Prostate gland (tissue), 2 donors: ENCODE data around the gene DHRS7B.

ENCODE experiments used
- POLR2A ChIP-seq: fragments of 450-650 bp; IDR thresholded peaks from one replicate; pipeline ENCODE4 v1.6.1; 2016; ENCODE audit warnings: antibody characterized with exemption, mild to moderate bottlenecking
- TF ChIP-seq, protein P1 (sequence below), 4 experiments: fragments of 200-600 bp in 2 of 4; fragments of 450-650 bp in 2 of 4; sonication (generic) in 2 of 4; IDR thresholded peaks; 1 replicate in 3 of 4; 2 replicates in 1 of 4; pipeline ENCODE4 v1.5.1; 2016 to 2019; ENCODE audit warnings: antibody characterized with exemption in 4 of 4, mild to moderate bottlenecking in 2 of 4, moderate library complexity in 2 of 4

- TF ChIP-seq, protein P1, sequence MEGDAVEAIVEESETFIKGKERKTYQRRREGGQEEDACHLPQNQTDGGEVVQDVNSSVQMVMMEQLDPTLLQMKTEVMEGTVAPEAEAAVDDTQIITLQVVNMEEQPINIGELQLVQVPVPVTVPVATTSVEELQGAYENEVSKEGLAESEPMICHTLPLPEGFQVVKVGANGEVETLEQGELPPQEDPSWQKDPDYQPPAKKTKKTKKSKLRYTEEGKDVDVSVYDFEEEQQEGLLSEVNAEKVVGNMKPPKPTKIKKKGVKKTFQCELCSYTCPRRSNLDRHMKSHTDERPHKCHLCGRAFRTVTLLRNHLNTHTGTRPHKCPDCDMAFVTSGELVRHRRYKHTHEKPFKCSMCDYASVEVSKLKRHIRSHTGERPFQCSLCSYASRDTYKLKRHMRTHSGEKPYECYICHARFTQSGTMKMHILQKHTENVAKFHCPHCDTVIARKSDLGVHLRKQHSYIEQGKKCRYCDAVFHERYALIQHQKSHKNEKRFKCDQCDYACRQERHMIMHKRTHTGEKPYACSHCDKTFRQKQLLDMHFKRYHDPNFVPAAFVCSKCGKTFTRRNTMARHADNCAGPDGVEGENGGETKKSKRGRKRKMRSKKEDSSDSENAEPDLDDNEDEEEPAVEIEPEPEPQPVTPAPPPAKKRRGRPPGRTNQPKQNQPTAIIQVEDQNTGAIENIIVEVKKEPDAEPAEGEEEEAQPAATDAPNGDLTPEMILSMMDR (IDR thresholded peaks at IDR 0.05): no peak
- TF ChIP-seq POLR2A: no peak
Measured at GRCh38 chr17:21214777-21215541, 88.2 kb downstream of the DHRS7B start.
